HUES6 (cell line): ENCODE measurements around the gene VPS13D.

Source experiments
- H3K27ac ChIP-seq: 2 replicates; pipeline ENCODE4 v1.7.0; 2013; ENCODE audit warnings: low read depth, mild to moderate bottlenecking, low read length, inconsistent platforms
- H3K27me3 ChIP-seq: 2 replicates; pipeline ENCODE4 v1.6.1; 2013; ENCODE audit warnings: low read length; ENCODE audit not compliant: control insufficient read depth, insufficient read depth
- H3K36me3 ChIP-seq: 2 replicates; pipeline ENCODE4 v1.6.1; 2013; ENCODE audit warnings: low read length; ENCODE audit not compliant: control insufficient read depth, insufficient read depth
- H3K4me1 ChIP-seq: 2 replicates; pipeline ENCODE4 v1.6.1; 2013; ENCODE audit warnings: low read length; ENCODE audit not compliant: control insufficient read depth, insufficient read depth
- H3K4me3 ChIP-seq: 2 replicates; pipeline ENCODE4 v1.5.1; 2013; ENCODE audit warnings: low read depth, low read length
- H3K9ac ChIP-seq: one replicate; pipeline ENCODE4 v1.6.1; 2013; ENCODE audit warnings: mild to moderate bottlenecking, low read length
- H3K9me3 ChIP-seq: 2 replicates; pipeline ENCODE4 v1.6.1; 2013; ENCODE audit warnings: low read depth, low read length; ENCODE audit not compliant: control insufficient read depth, insufficient read depth

Gene VPS13D

DNA sequence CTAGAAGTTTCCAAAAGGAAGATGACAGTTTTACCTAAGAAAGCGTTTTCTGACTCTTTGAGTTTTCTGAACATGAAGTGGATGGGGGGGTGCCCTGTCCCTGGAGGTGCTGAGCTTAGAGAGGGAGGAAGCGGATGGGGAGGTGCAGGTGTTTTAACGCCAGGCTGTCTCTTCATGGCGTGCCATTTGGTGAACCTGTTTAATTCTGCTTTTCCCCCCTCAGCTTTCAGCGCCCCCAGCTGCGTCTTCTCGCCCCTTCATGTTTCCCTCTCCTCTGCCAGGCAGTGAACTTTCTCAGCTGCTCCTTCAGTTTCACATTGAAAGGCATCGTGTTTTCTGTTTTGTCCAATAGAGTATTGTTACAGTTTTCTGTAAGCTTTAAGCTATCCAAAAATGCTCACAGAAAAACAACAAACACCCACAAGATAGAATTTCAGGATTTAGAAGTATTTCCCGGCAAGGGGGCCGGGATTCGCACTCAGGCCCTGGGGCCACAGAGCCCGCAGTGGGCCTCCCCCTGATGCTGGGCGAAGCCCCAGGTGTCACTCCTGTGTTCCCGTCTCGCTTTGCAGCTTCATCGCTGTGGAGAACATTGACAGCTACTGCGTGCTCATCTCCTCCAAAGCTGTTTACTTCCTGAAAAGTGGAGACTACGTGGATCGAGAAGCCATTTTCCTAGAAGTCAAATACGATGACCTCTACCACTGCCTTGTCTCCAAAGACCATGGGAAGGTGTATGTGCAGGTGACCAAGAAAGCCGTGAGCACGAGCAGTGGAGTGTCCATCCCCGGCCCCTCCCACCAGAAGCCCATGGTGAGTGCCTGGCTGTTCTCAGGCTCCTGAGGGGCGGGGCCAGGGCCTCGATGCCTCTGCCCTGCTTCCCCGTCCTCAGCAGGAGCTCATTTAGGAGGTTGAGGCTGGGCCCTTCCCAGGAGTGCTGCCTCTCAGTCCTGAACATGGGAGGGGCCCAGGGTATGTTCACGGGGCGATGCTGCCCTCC lies 276.8 kb downstream of the VPS13D start:
- no peak overlapping the region for H3K4me3 ChIP-seq
- H3K9me3 ChIP-seq: no peaks in the 10 kb centered on the region
- no peaks in the 10 kb centered on the region for H3K36me3 ChIP-seq
- H3K27ac ChIP-seq: no peak overlapping the region
- H3K4me1 ChIP-seq: peaks cover 23% of the 10 kb centered on the region
- H3K9ac ChIP-seq: no peak overlapping the region
- no peaks in the 10 kb centered on the region for H3K27me3 ChIP-seq

DNA sequence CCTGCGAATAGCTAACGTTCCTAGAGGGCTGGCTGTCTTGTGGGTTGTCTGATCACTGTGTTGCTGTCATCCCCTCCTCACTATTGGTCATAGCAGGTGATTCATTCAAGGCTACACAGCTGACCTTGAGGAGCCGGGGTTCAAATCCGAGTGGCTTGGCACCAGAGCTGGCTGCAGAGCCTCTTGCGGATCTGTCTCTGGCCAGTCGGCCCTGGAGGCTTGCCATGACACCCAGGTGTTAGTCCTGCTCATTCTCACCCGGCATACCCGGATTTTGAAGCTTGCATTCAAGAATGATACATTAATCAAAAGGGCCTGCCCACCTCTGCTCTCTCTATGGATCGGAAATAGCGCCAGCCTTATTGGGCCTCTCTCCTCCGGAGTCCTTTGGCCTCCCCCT lies 277.8 kb downstream of the VPS13D start:
- Histone ChIP-seq H3K36me3 (no peaks in the 10 kb centered on the region), H3K27me3 (no peaks in the 10 kb centered on the region), H3K27ac (no peak overlapping the region), H3K4me1 (peaks cover 29% of the 10 kb centered on the region), H3K9me3 (no peaks in the 10 kb centered on the region), H3K9ac (no peak overlapping the region), H3K4me3 (no peak overlapping the region)

DNA sequence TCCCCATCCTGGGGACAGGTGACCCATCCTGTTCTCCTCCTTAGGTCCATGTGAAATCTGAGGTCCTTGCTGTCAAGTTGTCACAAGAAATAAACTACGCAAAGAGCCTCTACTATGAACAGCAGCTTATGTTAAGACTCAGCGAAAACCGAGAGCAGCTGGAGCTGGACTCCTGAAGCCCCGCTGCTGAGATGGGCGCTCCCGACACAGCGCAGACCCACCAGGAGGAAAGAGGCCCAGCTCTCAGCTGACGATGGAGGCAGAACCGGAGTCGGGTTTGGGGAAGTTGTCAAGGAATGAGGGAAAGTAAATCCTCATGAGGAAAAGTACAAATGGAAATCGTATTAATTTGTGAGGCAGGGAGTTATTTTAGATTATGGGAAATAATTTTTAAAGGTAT lies 279.0 kb downstream of the VPS13D start:
- Histone ChIP-seq H3K9me3 (no peaks in the 10 kb centered on the region), H3K4me1 (peaks cover 29% of the 10 kb centered on the region), H3K9ac (no peak overlapping the region), H3K27me3 (no peaks in the 10 kb centered on the region), H3K27ac (no peak overlapping the region), H3K4me3 (no peak overlapping the region), H3K36me3 (no peaks in the 10 kb centered on the region)

DNA sequence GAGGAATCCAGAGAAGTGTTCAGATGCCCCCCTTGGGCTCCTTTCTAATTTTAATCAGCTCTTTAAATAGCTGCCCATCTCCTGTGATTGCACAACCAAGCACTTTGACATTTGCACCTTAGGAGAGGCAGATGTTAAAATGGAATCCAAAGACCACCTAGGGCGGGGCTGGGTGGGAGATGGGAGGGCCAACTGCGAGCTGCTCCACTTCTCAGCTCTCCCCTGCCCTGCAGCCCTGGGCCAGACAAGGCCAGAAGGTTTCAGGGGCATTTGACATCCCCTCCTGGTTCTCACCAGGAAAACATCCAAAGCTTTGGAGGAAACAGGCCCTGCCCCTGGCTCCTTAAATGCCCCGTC lies 281.3 kb downstream of the VPS13D start:
- Histone ChIP-seq H3K4me1 (peaks cover 29% of the 10 kb centered on the region), H3K4me3 (no peak overlapping the region), H3K27ac (no peak overlapping the region), H3K9ac (no peak overlapping the region), H3K27me3 (no peaks in the 10 kb centered on the region), H3K36me3 (no peaks in the 10 kb centered on the region), H3K9me3 (no peaks in the 10 kb centered on the region)

DNA sequence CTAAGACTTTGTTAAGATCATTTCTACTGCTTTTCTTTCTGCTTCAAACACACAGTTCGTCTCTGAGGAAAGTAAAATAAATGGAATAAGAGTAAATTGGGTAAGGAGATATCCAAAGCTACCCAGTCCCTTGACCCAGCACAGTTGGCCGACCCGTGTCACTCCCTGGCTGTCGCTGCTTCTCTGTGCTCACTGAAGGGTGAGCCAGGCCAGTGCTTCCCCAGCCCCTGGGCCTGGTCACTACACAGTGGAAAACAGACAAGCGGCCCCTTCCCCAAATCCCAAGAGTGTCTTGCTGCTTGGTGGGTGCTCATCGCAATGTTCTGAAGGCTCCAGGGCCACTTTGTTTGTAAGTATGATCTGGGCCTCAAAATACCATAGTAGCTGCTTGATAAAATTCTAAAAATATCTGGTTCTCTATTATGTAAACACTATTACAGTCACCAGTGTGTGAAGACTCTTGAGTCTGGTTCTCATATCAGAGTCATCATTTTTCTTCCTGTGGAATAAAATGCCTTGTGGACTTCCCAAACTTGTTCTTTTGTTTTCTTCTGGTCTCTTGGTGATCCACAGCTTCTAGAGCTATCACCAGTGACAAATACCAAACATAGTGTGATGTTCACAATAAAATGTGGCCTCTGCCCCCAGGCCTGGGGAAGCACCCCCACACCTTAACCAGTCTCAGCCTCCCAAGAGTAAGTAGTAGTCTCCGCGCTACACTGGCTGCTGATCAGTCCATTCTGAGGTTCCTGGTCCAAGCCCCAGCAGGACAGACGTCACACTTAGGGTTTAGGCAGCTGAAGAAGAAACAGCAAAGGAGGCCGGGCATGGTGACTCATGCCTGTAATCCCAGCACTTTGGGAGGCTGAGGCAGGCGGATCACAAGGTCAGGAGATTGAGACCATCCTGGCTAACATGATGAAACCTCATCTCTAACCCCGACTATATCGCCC lies 282.0 kb downstream of the VPS13D start:
- Histone ChIP-seq H3K4me3 (no peak overlapping the region), H3K36me3 (no peaks in the 10 kb centered on the region), H3K27me3 (no peaks in the 10 kb centered on the region), H3K4me1 (peaks cover 28% of the 10 kb centered on the region), H3K27ac (no peak overlapping the region), H3K9me3 (no peaks in the 10 kb centered on the region), H3K9ac (no peak overlapping the region)

DNA sequence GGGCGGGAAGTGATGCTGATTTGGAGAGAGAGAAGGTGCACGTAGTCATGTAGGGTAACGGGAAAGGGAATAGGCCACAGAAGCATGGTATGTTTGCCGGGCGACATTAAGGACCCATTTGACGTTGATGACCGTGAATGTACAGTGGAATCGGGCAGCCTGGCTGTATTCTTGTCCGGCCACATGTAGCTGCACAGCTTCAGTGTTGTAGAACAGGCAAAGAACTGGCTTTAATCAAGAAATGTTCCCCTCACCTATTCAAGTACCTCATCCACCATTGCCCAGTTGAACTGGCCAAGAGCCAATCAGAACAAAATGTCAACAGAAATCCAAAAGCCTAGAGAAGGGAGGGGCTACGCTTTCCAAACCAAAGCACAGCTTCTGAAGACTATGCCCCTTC lies 283.4 kb downstream of the VPS13D start:
- H3K36me3 ChIP-seq: no peaks in the 10 kb centered on the region
- H3K27me3 ChIP-seq: no peaks in the 10 kb centered on the region
- H3K9me3 ChIP-seq: no peaks in the 10 kb centered on the region
- H3K27ac ChIP-seq: no peak overlapping the region
- H3K4me1 ChIP-seq: peaks cover 25% of the 10 kb centered on the region
- no peak overlapping the region for H3K9ac ChIP-seq
- no peak overlapping the region for H3K4me3 ChIP-seq

DNA sequence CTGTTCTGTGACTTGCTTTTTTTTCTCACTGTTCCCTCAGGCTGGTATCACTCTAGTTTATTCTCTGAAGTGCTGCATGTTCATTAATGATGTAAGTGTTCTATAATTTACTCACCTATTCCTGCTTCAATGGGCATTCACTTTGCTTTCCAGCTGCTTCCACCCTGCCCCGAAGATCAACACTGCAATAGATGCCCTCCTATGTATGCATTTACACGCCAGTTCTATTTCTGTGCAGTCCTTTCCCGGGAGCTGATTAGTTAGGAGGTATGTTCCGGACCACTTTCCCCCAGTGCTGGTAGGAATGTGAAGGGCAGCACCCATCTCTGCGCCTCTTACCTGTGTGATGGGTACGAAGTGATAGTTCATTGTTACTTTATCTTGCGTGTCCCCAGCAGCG lies 284.8 kb downstream of the VPS13D start:
- no peak overlapping the region for H3K9ac ChIP-seq
- no peaks in the 10 kb centered on the region for H3K9me3 ChIP-seq
- H3K27me3 ChIP-seq: no peaks in the 10 kb centered on the region
- H3K36me3 ChIP-seq: no peaks in the 10 kb centered on the region
- no peak overlapping the region for H3K4me3 ChIP-seq
- peaks cover 30% of the 10 kb centered on the region for H3K4me1 ChIP-seq
- H3K27ac ChIP-seq: no peak overlapping the region

DNA sequence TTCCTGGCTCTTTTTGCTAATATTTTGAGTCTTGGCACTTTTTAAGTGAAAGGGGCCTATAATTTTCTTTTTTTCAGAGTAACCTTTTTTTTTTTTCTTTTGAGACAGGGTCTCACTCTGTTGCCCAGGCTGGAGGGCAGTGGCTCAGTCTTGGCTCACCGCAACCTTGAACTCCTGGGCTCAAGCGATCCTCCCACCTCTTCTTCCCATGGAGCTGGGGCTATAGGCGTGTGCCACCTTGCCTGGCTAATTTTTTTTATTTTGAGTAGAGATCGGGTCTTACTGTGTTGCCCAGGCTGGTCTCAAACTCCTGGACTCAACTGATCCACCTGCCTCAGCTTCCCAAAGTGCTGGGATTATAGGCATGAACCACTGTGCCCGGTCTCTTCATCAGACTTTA lies 285.4 kb downstream of the VPS13D start:
- H3K36me3 ChIP-seq: no peaks in the 10 kb centered on the region
- H3K9ac ChIP-seq: no peak overlapping the region
- H3K27me3 ChIP-seq: no peaks in the 10 kb centered on the region
- H3K4me3 ChIP-seq: no peak overlapping the region
- H3K27ac ChIP-seq: no peak overlapping the region
- peaks cover 23% of the 10 kb centered on the region for H3K4me1 ChIP-seq
- no peaks in the 10 kb centered on the region for H3K9me3 ChIP-seq

DNA sequence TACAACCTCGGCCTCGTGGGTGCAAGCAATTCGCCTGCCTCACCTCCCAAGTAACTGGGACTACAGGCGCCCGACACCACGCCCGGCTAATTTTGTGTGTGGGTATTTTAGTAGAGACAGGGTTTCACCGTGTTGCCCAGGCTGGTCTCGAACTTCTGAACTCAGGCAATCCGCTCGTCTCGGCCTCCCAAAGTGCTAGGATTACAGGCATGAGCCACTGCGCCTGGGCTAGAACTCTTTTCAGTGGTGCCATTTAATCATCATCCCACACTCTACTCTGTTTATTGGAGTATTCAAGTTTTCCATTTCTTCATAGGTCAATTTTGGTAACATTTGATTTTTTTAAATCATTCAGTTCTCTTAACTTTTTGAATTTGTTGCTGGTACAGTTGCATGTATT lies 286.9 kb downstream of the VPS13D start:
- Histone ChIP-seq H3K9ac (no peak overlapping the region), H3K4me3 (no peak overlapping the region), H3K27me3 (no peaks in the 10 kb centered on the region), H3K9me3 (no peaks in the 10 kb centered on the region), H3K27ac (no peak overlapping the region), H3K36me3 (no peaks in the 10 kb centered on the region), H3K4me1 (peaks cover 9% of the 10 kb centered on the region; the same call in 1 of the 2 replicates)

DNA sequence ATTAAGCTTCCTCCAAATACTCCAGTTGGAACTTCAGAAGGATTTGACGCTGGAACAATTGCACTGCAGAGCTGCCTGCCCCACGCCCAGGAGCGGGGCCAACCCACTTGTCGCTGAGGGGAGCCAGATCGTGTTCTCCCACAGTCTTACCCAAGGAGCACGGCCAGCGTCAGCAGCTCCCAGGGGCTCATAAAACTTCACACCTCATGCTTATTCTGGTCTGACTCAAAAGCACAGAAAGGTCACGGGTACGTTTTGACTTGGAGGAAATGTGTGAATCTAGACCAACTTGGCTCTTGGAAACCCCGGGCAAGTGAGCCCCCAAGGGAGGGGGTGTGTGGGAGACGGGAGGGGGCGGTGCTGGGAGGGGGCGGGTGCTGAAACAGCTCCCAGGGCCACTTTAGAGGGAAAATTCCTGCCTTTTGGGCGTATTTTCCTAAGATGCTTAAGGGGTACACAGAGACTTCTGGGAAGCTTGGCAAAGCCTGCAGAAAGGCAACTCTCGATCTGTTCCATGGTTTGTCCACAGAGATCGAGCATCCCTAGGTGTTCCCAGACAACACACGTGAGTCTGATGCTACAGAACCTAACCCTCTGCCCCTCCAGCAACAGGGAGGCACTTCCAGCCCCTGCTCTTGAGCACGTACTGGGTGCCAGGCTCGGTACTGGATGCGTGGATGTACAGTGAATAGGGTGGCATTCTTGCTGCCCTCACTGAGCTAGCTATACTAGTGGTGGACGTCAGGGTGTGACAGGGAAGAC lies 289.3 kb downstream of the VPS13D start:
- no peaks in the 10 kb centered on the region for H3K36me3 ChIP-seq
- no peak overlapping the region for H3K9ac ChIP-seq
- no peaks in the 10 kb centered on the region for H3K9me3 ChIP-seq
- no peak overlapping the region for H3K4me3 ChIP-seq
- peaks cover 5% of the 10 kb centered on the region; the same call in 1 of the 2 replicates for H3K4me1 ChIP-seq
- H3K27ac ChIP-seq: no peak overlapping the region
- H3K27me3 ChIP-seq: no peaks in the 10 kb centered on the region
